GM12873 (cell line): ENCODE data around the gene TDRD9.

ENCODE experiments used
- CTCF ChIP-seq: IDR thresholded peaks from 2 replicates; pipeline ENCODE4 v1.5.1; 2012; ENCODE audit warnings: low read depth, mild to moderate bottlenecking, moderate library complexity, low read length, control low read depth; ENCODE audit not compliant: insufficient read depth; ENCODE audit errors: missing control alignments

Gene TDRD9

GRCh38 chr14:103984196-103984595 lies 55.9 kb downstream of the TDRD9 start:
- no peak for TF ChIP-seq CTCF

GRCh38 chr14:103989034-103989433 lies 60.8 kb downstream of the TDRD9 start:
- no peak for TF ChIP-seq CTCF

- TF ChIP-seq CTCF = no peak
Measured at GRCh38 chr14:103989964-103990363, 61.7 kb downstream of the TDRD9 start.

- no peak for TF ChIP-seq CTCF
Measured at GRCh38 chr14:103994535-103995184, 66.4 kb downstream of the TDRD9 start.

- TF ChIP-seq CTCF = no peak
Measured at GRCh38 chr14:103995876-103996275, 67.6 kb downstream of the TDRD9 start.

GRCh38 chr14:103997391-103997790 lies 69.1 kb downstream of the TDRD9 start:
- no peak for TF ChIP-seq CTCF

GRCh38 chr14:103998027-103998426 lies 69.8 kb downstream of the TDRD9 start:
- TF ChIP-seq CTCF = no peak
